H1 (cell line): Measurements from ENCODE around the gene DTX4. TPM values are rescaled to one million over a fixed set of nuclear protein-coding genes. Genes with fewer than 3 reads are reported as not detected.

Source experiments
- E2F6 ChIP-seq: IDR thresholded peaks from 2 replicates; pipeline ENCODE4 v1.6.1; 2012; ENCODE audit warnings: inconsistent platforms
- GTF2F1 ChIP-seq: IDR thresholded peaks from 2 replicates; pipeline ENCODE4 v1.6.1; 2012; ENCODE audit warnings: low read depth, low read length, improper control_type of control experiment, borderline replicate concordance
- HDAC6 ChIP-seq: IDR thresholded peaks from one replicate; pipeline ENCODE4 v1.7.1; 2012; ENCODE audit warnings: low read depth, mild to moderate bottlenecking, inconsistent platforms, low read length, moderate library complexity
- MAFK ChIP-seq: IDR thresholded peaks from 2 replicates; pipeline ENCODE4 v1.6.1; 2012; ENCODE audit warnings: low read depth, mild to moderate bottlenecking, improper control_type of control experiment, low read length
- RAD21 ChIP-seq, 2 experiments: IDR thresholded peaks in 1 of 2; conservative IDR thresholded peaks in 1 of 2; 2 replicates each; pipeline ENCODE4 v1.6.1; 2011; ENCODE audit warnings: low read depth in 2 of 2, low read length in 2 of 2, improper control_type of control experiment in 1 of 2, inconsistent platforms in 1 of 2, mild to moderate bottlenecking in 1 of 2, moderate library complexity in 1 of 2
- SAP30 ChIP-seq: fragments of 300-600 bp; sonication (generic); IDR thresholded peaks from 2 replicates; pipeline ENCODE4 v1.7.1; 2012; ENCODE audit warnings: low read length, moderate library complexity, mild to moderate bottlenecking, inconsistent platforms; ENCODE audit not compliant: insufficient read depth, insufficient replicate concordance
- YY1 ChIP-seq: IDR thresholded peaks from 2 replicates; pipeline ENCODE4 v1.6.1; 2011; ENCODE audit warnings: low read depth, mild to moderate bottlenecking, low read length
- polyA plus RNA-seq, 7 experiments: library from polyadenylated mRNA; depleted of rRNA in 3 of 7; stranded (reverse) in 5 of 7; unstranded in 2 of 7; fragments of >200 nt in 5 of 7; fragments of 200-250 nt in 2 of 7; gene quantifications; 1 replicate in 5 of 7; 2 replicates in 1 of 7; 4 replicates in 1 of 7; pipeline versions ENCODE4 v1.2.1 to v1.2.3, GENCODE V29; 2011 to 2013; ENCODE audit warnings: missing spikeins in 2 of 7, mixed read lengths in 2 of 7
- total RNA-seq: library from RNA; stranded (reverse); fragmentation: NEBNext Ultra II Directional; extraction: Animal tissue kit (Norgen Biotek cat#: 25700); gene quantifications from 2 replicates; pipeline ENCODE4 v1.2.1, GENCODE V29; 2021
- TF ChIP-seq, protein P1 (sequence below): fragments of 300-600 bp; sonication (generic); IDR thresholded peaks from 2 replicates; pipeline ENCODE4 v1.7.1; 2012; ENCODE audit warnings: low read length, moderate library complexity, mild to moderate bottlenecking, inconsistent platforms; ENCODE audit not compliant: insufficient replicate concordance
- TF ChIP-seq, protein P2 (sequence below): IDR thresholded peaks from 2 replicates; pipeline ENCODE4 v1.6.1; 2011; ENCODE audit warnings: low read depth, mild to moderate bottlenecking, low read length; ENCODE audit not compliant: insufficient read depth
- TF ChIP-seq, protein P3 (sequence below): IDR thresholded peaks from 2 replicates; pipeline ENCODE4 v1.6.1; 2012; ENCODE audit warnings: inconsistent platforms

The DTX4 gene
- total and polyA plus RNA-seq, 2 of the 8 experiments (the other 6 are each of a cell fraction or from before 2014, with no cell fraction given) = 5.1 to 18.8 TPM

- TF ChIP-seq, protein P1, sequence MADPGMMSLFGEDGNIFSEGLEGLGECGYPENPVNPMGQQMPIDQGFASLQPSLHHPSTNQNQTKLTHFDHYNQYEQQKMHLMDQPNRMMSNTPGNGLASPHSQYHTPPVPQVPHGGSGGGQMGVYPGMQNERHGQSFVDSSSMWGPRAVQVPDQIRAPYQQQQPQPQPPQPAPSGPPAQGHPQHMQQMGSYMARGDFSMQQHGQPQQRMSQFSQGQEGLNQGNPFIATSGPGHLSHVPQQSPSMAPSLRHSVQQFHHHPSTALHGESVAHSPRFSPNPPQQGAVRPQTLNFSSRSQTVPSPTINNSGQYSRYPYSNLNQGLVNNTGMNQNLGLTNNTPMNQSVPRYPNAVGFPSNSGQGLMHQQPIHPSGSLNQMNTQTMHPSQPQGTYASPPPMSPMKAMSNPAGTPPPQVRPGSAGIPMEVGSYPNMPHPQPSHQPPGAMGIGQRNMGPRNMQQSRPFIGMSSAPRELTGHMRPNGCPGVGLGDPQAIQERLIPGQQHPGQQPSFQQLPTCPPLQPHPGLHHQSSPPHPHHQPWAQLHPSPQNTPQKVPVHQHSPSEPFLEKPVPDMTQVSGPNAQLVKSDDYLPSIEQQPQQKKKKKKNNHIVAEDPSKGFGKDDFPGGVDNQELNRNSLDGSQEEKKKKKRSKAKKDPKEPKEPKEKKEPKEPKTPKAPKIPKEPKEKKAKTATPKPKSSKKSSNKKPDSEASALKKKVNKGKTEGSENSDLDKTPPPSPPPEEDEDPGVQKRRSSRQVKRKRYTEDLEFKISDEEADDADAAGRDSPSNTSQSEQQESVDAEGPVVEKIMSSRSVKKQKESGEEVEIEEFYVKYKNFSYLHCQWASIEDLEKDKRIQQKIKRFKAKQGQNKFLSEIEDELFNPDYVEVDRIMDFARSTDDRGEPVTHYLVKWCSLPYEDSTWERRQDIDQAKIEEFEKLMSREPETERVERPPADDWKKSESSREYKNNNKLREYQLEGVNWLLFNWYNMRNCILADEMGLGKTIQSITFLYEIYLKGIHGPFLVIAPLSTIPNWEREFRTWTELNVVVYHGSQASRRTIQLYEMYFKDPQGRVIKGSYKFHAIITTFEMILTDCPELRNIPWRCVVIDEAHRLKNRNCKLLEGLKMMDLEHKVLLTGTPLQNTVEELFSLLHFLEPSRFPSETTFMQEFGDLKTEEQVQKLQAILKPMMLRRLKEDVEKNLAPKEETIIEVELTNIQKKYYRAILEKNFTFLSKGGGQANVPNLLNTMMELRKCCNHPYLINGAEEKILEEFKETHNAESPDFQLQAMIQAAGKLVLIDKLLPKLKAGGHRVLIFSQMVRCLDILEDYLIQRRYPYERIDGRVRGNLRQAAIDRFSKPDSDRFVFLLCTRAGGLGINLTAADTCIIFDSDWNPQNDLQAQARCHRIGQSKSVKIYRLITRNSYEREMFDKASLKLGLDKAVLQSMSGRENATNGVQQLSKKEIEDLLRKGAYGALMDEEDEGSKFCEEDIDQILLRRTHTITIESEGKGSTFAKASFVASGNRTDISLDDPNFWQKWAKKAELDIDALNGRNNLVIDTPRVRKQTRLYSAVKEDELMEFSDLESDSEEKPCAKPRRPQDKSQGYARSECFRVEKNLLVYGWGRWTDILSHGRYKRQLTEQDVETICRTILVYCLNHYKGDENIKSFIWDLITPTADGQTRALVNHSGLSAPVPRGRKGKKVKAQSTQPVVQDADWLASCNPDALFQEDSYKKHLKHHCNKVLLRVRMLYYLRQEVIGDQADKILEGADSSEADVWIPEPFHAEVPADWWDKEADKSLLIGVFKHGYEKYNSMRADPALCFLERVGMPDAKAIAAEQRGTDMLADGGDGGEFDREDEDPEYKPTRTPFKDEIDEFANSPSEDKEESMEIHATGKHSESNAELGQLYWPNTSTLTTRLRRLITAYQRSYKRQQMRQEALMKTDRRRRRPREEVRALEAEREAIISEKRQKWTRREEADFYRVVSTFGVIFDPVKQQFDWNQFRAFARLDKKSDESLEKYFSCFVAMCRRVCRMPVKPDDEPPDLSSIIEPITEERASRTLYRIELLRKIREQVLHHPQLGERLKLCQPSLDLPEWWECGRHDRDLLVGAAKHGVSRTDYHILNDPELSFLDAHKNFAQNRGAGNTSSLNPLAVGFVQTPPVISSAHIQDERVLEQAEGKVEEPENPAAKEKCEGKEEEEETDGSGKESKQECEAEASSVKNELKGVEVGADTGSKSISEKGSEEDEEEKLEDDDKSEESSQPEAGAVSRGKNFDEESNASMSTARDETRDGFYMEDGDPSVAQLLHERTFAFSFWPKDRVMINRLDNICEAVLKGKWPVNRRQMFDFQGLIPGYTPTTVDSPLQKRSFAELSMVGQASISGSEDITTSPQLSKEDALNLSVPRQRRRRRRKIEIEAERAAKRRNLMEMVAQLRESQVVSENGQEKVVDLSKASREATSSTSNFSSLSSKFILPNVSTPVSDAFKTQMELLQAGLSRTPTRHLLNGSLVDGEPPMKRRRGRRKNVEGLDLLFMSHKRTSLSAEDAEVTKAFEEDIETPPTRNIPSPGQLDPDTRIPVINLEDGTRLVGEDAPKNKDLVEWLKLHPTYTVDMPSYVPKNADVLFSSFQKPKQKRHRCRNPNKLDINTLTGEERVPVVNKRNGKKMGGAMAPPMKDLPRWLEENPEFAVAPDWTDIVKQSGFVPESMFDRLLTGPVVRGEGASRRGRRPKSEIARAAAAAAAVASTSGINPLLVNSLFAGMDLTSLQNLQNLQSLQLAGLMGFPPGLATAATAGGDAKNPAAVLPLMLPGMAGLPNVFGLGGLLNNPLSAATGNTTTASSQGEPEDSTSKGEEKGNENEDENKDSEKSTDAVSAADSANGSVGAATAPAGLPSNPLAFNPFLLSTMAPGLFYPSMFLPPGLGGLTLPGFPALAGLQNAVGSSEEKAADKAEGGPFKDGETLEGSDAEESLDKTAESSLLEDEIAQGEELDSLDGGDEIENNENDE = no peak
- TF ChIP-seq, protein P2, sequence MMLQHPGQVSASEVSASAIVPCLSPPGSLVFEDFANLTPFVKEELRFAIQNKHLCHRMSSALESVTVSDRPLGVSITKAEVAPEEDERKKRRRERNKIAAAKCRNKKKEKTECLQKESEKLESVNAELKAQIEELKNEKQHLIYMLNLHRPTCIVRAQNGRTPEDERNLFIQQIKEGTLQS = no peak
- no peak for TF ChIP-seq HDAC6
- TF ChIP-seq E2F6 = no peak
- TF ChIP-seq MAFK = no peak
- no peak for TF ChIP-seq RAD21 (IDR thresholded peaks at IDR 0.05 in 1 of 2, conservative IDR thresholded peaks at IDR 0.05 in 1 of 2; ENCODE audit: low read depth in 2 of 2, low read length in 2 of 2)
- TF ChIP-seq SAP30 = no peak
- TF ChIP-seq YY1 = no peak
- TF ChIP-seq, protein P3, sequence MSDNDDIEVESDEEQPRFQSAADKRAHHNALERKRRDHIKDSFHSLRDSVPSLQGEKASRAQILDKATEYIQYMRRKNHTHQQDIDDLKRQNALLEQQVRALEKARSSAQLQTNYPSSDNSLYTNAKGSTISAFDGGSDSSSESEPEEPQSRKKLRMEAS = no peak
- TF ChIP-seq GTF2F1 = no peak
Observed at GRCh38 chr11:59208956-59209355, 37.0 kb downstream of the DTX4 start (continued).
